MCF 10A (cell line): ENCODE data around the gene PRKCQ. TPM values are rescaled to one million over a fixed set of nuclear protein-coding genes. Genes with fewer than 3 reads are reported as not detected.
"Not testable (repeated sequence)": the region's sequence is repeated elsewhere in the genome, so short reads cannot be mapped to it uniquely, and the experiment has no call there.

Source experiments
- BruUV-seq: library from RNA; stranded (reverse); fragments of 400-500 nt; replicated peaks from 2 replicates; lab custom pipeline; 2021; lab: Mats Ljungman, UMichigan
- CTCF ChIA-PET: fragments of 300-600 bp; sonication (Branson Sonifier 250); formaldehyde crosslinking; extraction: SDS; loops from one replicate; lab custom pipeline; 2021; ENCODE audit warnings: antibody characterized with exemption, inconsistent platforms; lab: Yijun Ruan, JAX
- POLR2A ChIA-PET: fragments of 300-600, 350-650 bp; sonication (Branson Sonifier 250); formaldehyde crosslinking; extraction: SDS; loops from one replicate; lab custom pipeline; 2020; ENCODE audit warnings: antibody characterized with exemption, inconsistent platforms; lab: Yijun Ruan, JAX
- DNase-seq: peaks from one replicate; pipeline ENCODE4 v3.0.0-alpha.2; 2018; ENCODE audit not compliant: unreplicated experiment
- H3K27ac Mint-ChIP-seq: one replicate; pipeline ENCODE4 v1.8.0; 2022; ENCODE audit warnings: mild to moderate bottlenecking, low read depth, mixed read lengths; ENCODE audit not compliant: unreplicated experiment
- H3K27me3 Mint-ChIP-seq: one replicate; pipeline ENCODE4 v1.8.0; 2022; ENCODE audit warnings: mixed read lengths; ENCODE audit not compliant: insufficient read depth, unreplicated experiment
- H3K36me3 Mint-ChIP-seq: one replicate; pipeline ENCODE4 v1.8.0; 2022; ENCODE audit warnings: mild to moderate bottlenecking, moderate library complexity, mixed read lengths; ENCODE audit not compliant: insufficient read depth, unreplicated experiment
- H3K4me1 Mint-ChIP-seq: one replicate; pipeline ENCODE4 v1.8.0; 2022; ENCODE audit warnings: mixed read lengths; ENCODE audit not compliant: insufficient read depth, unreplicated experiment
- H3K4me3 Mint-ChIP-seq: one replicate; pipeline ENCODE4 v1.8.0; 2022; ENCODE audit warnings: mild to moderate bottlenecking, moderate library complexity, mixed read lengths; ENCODE audit not compliant: unreplicated experiment
- H3K9me3 Mint-ChIP-seq: one replicate; pipeline ENCODE4 v1.8.0; 2022; ENCODE audit warnings: mixed read lengths; ENCODE audit not compliant: unreplicated experiment
- CTCF ChIP-seq: fragments of 200-600 bp; IDR thresholded peaks from one replicate; pipeline ENCODE4 v1.8.0; 2022; ENCODE audit warnings: antibody characterized with exemption, mild to moderate bottlenecking; ENCODE audit not compliant: unreplicated experiment
- intact Hi-C: fragments of 100-400 bp; cut with micrococcal nuclease; formaldehyde crosslinking; loops from 2 replicates; pipeline ENCODE4 v1.14.1; 2022
- total RNA-seq: library from RNA; stranded (reverse); gene quantifications from 2 replicates; pipeline ENCODE4 v1.2.3, GENCODE V29; 2022

The PRKCQ gene
- total RNA-seq, 1 experiment from 2014 or later, result 0.44 TPM

- DNase-seq, result no peak
- H3K4me1 Mint-ChIP-seq, result peaks cover 6% of the 10 kb centered on the region
- no peak overlapping the region for H3K27ac Mint-ChIP-seq
- ChIA-PET CTCF (no interaction called here), POLR2A (no interaction called here)
- no peak for TF ChIP-seq CTCF
- H3K36me3 Mint-ChIP-seq, result peaks cover 4% of the 10 kb centered on the region
- BruUV-seq, result no TSS peak
- H3K9me3 Mint-ChIP-seq, result peaks cover 5% of the 10 kb centered on the region
- no peak overlapping the region for H3K4me3 Mint-ChIP-seq
- no peaks in the 10 kb centered on the region for H3K27me3 Mint-ChIP-seq
- intact Hi-C loops, result no loop called here
Measured at GRCh38 chr10:6474871-6475270, 105.2 kb downstream of the PRKCQ start.

- H3K27me3 Mint-ChIP-seq, result no peaks in the 10 kb centered on the region
- peaks cover 4% of the 10 kb centered on the region for H3K36me3 Mint-ChIP-seq
- no peak overlapping the region for H3K4me3 Mint-ChIP-seq
- H3K9me3 Mint-ChIP-seq, result peaks cover 9% of the 10 kb centered on the region
- no peak for TF ChIP-seq CTCF
- peak; percentile 25 for DNase-seq
- peaks cover 6% of the 10 kb centered on the region for H3K4me1 Mint-ChIP-seq
- POLR2A ChIA-PET, result interaction anchor here (0.6 to 1.0 kb wide), 4 partner anchors 14 to 1135 kb away, joined by 3 to 4 read pairs (median 3); no protein-coding TSS in a partner anchor
- intact Hi-C loops, result no loop called here
- no TSS peak for BruUV-seq
- CTCF ChIA-PET, result interaction anchor here (0.7 to 1.7 kb wide), 2 partner anchors 28 to 647 kb away, joined by 3 to 6 read pairs; no protein-coding TSS in a partner anchor
- H3K27ac Mint-ChIP-seq, result peak overlapping the region; percentile 84
Measured at GRCh38 chr10:6473901-6474370, 106.1 kb downstream of the PRKCQ start.

GRCh38 chr10:6473430-6473829 lies 106.6 kb downstream of the PRKCQ start:
- Mint-ChIP-seq H3K27me3 (no peaks in the 10 kb centered on the region), H3K9me3 (peaks cover 9% of the 10 kb centered on the region), H3K4me3 (no peak overlapping the region), H3K27ac (no peak overlapping the region), H3K4me1 (peaks cover 6% of the 10 kb centered on the region), H3K36me3 (peaks cover 4% of the 10 kb centered on the region)
- POLR2A ChIA-PET, result interaction anchor here (0.6 to 1.0 kb wide), 4 partner anchors 14 to 132 kb away, joined by 3 to 4 read pairs (median 3); no protein-coding TSS in a partner anchor
- CTCF ChIA-PET, result interaction anchor here (1.7 kb wide), 1 partner anchor 28 kb away, joined by 6 read pairs; no protein-coding TSS in a partner anchor
- BruUV-seq, result no TSS peak
- intact Hi-C loops, result no loop called here
- TF ChIP-seq CTCF, result no peak
- no peak for DNase-seq

- H3K27me3 Mint-ChIP-seq, H3K4me3 Mint-ChIP-seq, intact Hi-C loops, BruUV-seq, H3K27ac Mint-ChIP-seq, H3K36me3 Mint-ChIP-seq, H3K9me3 Mint-ChIP-seq, DNase-seq, H3K4me1 Mint-ChIP-seq: not testable (repeated sequence)
- ChIA-PET POLR2A (interaction anchor here (0.6 kb wide), 1 partner anchor 13 kb away, joined by 3 read pairs; no protein-coding TSS in a partner anchor), CTCF (interaction anchor here (1.7 kb wide), 1 partner anchor 27 kb away, joined by 6 read pairs; no protein-coding TSS in a partner anchor)
Measured at GRCh38 chr10:6472710-6473005, 107.4 kb downstream of the PRKCQ start.
